ENCODE results near the gene BCAS4.

DNA sequence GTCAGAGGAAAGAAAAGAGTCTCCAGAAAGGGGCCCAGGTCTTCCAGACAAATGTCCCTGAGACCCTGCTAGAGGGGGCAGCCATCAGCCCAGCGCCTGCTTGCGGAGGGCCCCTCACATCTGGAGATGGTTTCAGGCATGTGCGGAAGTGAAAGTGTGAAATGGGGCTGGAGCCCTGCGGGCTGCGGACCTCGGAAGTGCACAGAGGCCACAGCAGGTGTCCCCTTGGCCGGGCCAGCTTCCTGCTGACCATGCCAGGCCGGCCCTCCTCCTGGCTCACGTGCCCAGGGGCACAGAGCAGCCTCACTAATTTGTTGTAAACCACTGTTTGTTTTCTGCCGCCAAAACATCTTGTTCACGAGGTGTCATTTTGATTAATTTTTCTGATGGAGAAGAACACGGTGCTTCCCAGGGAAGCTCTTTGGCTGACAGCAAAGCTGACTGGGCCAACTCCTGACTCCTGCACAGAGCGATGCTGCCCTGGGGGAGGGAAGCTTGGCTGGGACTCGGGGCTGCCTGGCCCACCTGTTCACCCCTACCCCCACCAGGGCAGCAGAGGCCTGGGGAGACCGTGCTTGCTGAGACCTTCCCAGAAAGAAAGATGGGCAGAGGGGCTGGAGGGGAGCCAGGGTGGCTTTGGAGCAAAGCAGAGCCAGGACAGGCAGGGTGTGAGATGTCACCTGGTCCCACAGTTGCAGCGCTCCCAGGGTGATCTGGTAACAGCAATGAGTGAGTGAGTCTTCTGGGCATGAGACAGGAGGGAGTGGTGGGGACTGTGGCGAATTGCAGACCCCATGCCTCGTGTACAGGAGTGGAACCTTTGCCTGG lies 54.2 kb downstream of the BCAS4 start:
- TF ChIP-seq CREB1 (IDR thresholded peaks at IDR 0.05; ENCODE audit: low read depth) = no peak
- TF ChIP-seq, protein P1, sequence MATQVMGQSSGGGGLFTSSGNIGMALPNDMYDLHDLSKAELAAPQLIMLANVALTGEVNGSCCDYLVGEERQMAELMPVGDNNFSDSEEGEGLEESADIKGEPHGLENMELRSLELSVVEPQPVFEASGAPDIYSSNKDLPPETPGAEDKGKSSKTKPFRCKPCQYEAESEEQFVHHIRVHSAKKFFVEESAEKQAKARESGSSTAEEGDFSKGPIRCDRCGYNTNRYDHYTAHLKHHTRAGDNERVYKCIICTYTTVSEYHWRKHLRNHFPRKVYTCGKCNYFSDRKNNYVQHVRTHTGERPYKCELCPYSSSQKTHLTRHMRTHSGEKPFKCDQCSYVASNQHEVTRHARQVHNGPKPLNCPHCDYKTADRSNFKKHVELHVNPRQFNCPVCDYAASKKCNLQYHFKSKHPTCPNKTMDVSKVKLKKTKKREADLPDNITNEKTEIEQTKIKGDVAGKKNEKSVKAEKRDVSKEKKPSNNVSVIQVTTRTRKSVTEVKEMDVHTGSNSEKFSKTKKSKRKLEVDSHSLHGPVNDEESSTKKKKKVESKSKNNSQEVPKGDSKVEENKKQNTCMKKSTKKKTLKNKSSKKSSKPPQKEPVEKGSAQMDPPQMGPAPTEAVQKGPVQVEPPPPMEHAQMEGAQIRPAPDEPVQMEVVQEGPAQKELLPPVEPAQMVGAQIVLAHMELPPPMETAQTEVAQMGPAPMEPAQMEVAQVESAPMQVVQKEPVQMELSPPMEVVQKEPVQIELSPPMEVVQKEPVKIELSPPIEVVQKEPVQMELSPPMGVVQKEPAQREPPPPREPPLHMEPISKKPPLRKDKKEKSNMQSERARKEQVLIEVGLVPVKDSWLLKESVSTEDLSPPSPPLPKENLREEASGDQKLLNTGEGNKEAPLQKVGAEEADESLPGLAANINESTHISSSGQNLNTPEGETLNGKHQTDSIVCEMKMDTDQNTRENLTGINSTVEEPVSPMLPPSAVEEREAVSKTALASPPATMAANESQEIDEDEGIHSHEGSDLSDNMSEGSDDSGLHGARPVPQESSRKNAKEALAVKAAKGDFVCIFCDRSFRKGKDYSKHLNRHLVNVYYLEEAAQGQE (IDR thresholded peaks at IDR 0.05; ENCODE audit: low read depth) = no peak
- TF ChIP-seq FOXM1 (IDR thresholded peaks at IDR 0.05; ENCODE audit: borderline replicate concordance, low read depth) = no peak
- peak; percentile 90 for TF ChIP-seq USF1 (IDR thresholded peaks at IDR 0.05)
- no peak for TF ChIP-seq RAD21 (IDR thresholded peaks at IDR 0.05; ENCODE audit: low read depth)
- no peak; the same call in 1 of the 2 replicates for TF ChIP-seq TAF1 (IDR thresholded peaks at IDR 0.05; ENCODE audit: low read depth)
- peak; percentile 57; the same call in 1 of the 2 replicates for TF ChIP-seq EP300 (IDR thresholded peaks at IDR 0.05; ENCODE audit: borderline replicate concordance)
- no peak for TF ChIP-seq CEBPB (IDR thresholded peaks at IDR 0.05)

Data from Ishikawa (cell line).